A549 (cell line): ENCODE results near the gene WFDC1. TPM values are rescaled to one million over a fixed set of nuclear protein-coding genes. Genes with fewer than 3 reads are reported as not detected.
A peak's percentile ranks its signal among the peaks of the same experiment; 100 is the strongest.

ENCODE experiments used
- ATAC-seq, 2 experiments: fragments of 200-7000 bp in 1 of 2; fragments of >200 bp in 1 of 2; cut with Nextera tagmentation in 1 of 2; cut with Tn5 transposase in 1 of 2; 3 replicates each; pipeline versions ENCODE4 v1.8.0 to v1.9.1; 2018 to 2020; ENCODE audit warnings: mild to moderate bottlenecking in 1 of 2, moderate library complexity in 1 of 2
- CTCF ChIA-PET: fragments of 300-600 bp; sonication (Branson Sonifier 250); formaldehyde crosslinking; extraction: SDS; loops from one replicate; lab custom pipeline; 2021; ENCODE audit warnings: antibody characterized with exemption, inconsistent platforms; lab: Yijun Ruan, JAX
- POLR2A ChIA-PET: fragments of 350-600 bp; formaldehyde crosslinking; extraction: SDS; loops from one replicate; lab custom pipeline; 2021; ENCODE audit warnings: antibody characterized with exemption, inconsistent platforms; lab: Yijun Ruan, JAX
- DNase-seq, 2 experiments: peaks; one replicate each; pipeline versions ENCODE4 v3.0.0 to v3.0.0-alpha.2; 2011 to 2016; ENCODE audit warnings: low read depth in 1 of 2, low spot score in 1 of 2
- FAIRE-seq: peaks from 2 replicates; lab custom pipeline; 2011; peaks lifted over from hg19 to GRCh38; lab: Jason Lieb, UNC
- H3K27ac ChIP-seq, 2 experiments: fragments of >200 bp; sonication (Bioruptor Twin); formaldehyde crosslinking; 3 replicates each; pipeline ENCODE4 v1.5.1; 2016 to 2017
- H3K4me1 ChIP-seq: fragments of >200 bp; sonication (Bioruptor Twin); formaldehyde crosslinking; 3 replicates; pipeline ENCODE4 v1.6.1; 2016
- H3K4me2 ChIP-seq: fragments of >200 bp; sonication (Bioruptor Twin); formaldehyde crosslinking; 3 replicates; pipeline ENCODE4 v1.6.1; 2016
- H3K4me3 ChIP-seq: fragments of >200 bp; sonication (Bioruptor Twin); formaldehyde crosslinking; 3 replicates; pipeline ENCODE4 v1.5.1; 2016
- H3K9me3 ChIP-seq: fragments of >200 bp; sonication (Bioruptor Twin); formaldehyde crosslinking; 3 replicates; pipeline ENCODE4 v1.6.1; 2016
- BHLHE40 ChIP-seq: IDR thresholded peaks from 2 replicates; pipeline ENCODE4 v1.6.1; 2012; ENCODE audit warnings: low read depth, low read length, inconsistent platforms
- CBX8 ChIP-seq: fragments of 200-600 bp; sonication (generic); IDR thresholded peaks from 2 replicates; pipeline ENCODE4 v1.6.1; 2016
- CHD4 ChIP-seq: fragments of 200-600 bp; sonication (generic); IDR thresholded peaks from 2 replicates; pipeline ENCODE4 v1.6.1; 2016; ENCODE audit warnings: antibody characterized with exemption, mild to moderate bottlenecking, borderline replicate concordance
- EHMT2 ChIP-seq: fragments of 200-600 bp; sonication (generic); IDR thresholded peaks from 2 replicates; pipeline ENCODE4 v1.6.1; 2016; ENCODE audit warnings: antibody characterized with exemption, low read depth, mild to moderate bottlenecking, moderate library complexity
- FOSB ChIP-seq: fragments of 250-450 bp; sonication (Bioruptor Pico); IDR thresholded peaks from 2 replicates; pipeline ENCODE4 v1.5.0; 2020; ENCODE audit warnings: mild to moderate bottlenecking, moderate library complexity
- HDAC2 ChIP-seq: fragments of 200-600 bp; sonication (generic); IDR thresholded peaks from 2 replicates; pipeline ENCODE4 v1.6.1; 2016
- HOXA7 ChIP-seq: fragments of 250-450 bp; sonication (Bioruptor Pico); IDR thresholded peaks from 2 replicates; pipeline ENCODE4 v1.5.0; 2020; ENCODE audit warnings: mild to moderate bottlenecking, moderate library complexity
- HOXB5 ChIP-seq: fragments of 250-450 bp; sonication (Bioruptor Pico); IDR thresholded peaks from 2 replicates; pipeline ENCODE4 v1.5.0; 2020; ENCODE audit warnings: mild to moderate bottlenecking, moderate library complexity
- JUN ChIP-seq, 2 experiments: fragments of >200 bp; sonication (Bioruptor Twin); formaldehyde crosslinking; IDR thresholded peaks; 2 replicates in 1 of 2; 3 replicates in 1 of 2; pipeline ENCODE4 v1.6.1; 2016 to 2017
- KDM1A ChIP-seq: fragments of 200-600 bp; sonication (generic); IDR thresholded peaks from 2 replicates; pipeline ENCODE4 v1.6.1; 2016; ENCODE audit warnings: low read depth, mild to moderate bottlenecking
- KDM5A ChIP-seq: fragments of 200-600 bp; sonication (generic); IDR thresholded peaks from 2 replicates; pipeline ENCODE4 v1.6.1; 2016; ENCODE audit warnings: antibody characterized with exemption, mild to moderate bottlenecking
- NFE2L2 ChIP-seq: fragments of 150-350 bp; conservative IDR thresholded peaks from 2 replicates; pipeline ENCODE4 v1.6.1; 2014; ENCODE audit warnings: low read length
- NPAS2 ChIP-seq: fragments of 250-450 bp; sonication (Bioruptor Pico); IDR thresholded peaks from 2 replicates; pipeline ENCODE4 v1.8.0; 2022; ENCODE audit warnings: mild to moderate bottlenecking, moderate library complexity, borderline replicate concordance
- NR3C1 ChIP-seq: fragments of >200 bp; sonication (Bioruptor Twin); formaldehyde crosslinking; IDR thresholded peaks from 3 replicates; pipeline ENCODE4 v1.6.1; 2017
- POLR2A ChIP-seq: IDR thresholded peaks from 2 replicates; pipeline ENCODE4 v1.6.1; 2012; ENCODE audit warnings: mild to moderate bottlenecking, low read length
- POLR2AphosphoS2 ChIP-seq: conservative IDR thresholded peaks from 2 replicates; pipeline ENCODE4 v1.6.1; 2012; ENCODE audit warnings: low read length, improper control_type of control experiment, inconsistent platforms
- RAD21 ChIP-seq, 2 experiments: fragments of >200 bp in 1 of 2; sonication (Bioruptor Twin) in 1 of 2; formaldehyde crosslinking in 1 of 2; IDR thresholded peaks in 1 of 2; conservative IDR thresholded peaks in 1 of 2; 2 replicates in 1 of 2; 3 replicates in 1 of 2; pipeline ENCODE4 v1.6.1; 2012 to 2018; ENCODE audit warnings: inconsistent platforms in 1 of 2
- RARB ChIP-seq: fragments of 250-450 bp; sonication (Bioruptor Pico); IDR thresholded peaks from 2 replicates; pipeline ENCODE4 v1.8.0; 2021; ENCODE audit warnings: mild to moderate bottlenecking, moderate library complexity
- RFX5 ChIP-seq: fragments of 450-650 bp; IDR thresholded peaks from 2 replicates; pipeline ENCODE4 v1.7.1; 2014; ENCODE audit warnings: antibody characterized with exemption, mild to moderate bottlenecking, moderate library complexity
- RNF2 ChIP-seq: fragments of 200-600 bp; sonication (generic); IDR thresholded peaks from 2 replicates; pipeline ENCODE4 v1.6.1; 2016; ENCODE audit warnings: low read depth, mild to moderate bottlenecking, antibody characterized with exemption, moderate library complexity, borderline replicate concordance
- TFCP2L1 ChIP-seq: fragments of 250-450 bp; sonication (Bioruptor Pico); IDR thresholded peaks from 2 replicates; pipeline ENCODE4 v1.5.0; 2021; ENCODE audit warnings: mild to moderate bottlenecking
- TP53 ChIP-seq: fragments of 250-450 bp; sonication (Bioruptor Pico); IDR thresholded peaks from 2 replicates; pipeline ENCODE4 v1.5.0; 2021; ENCODE audit warnings: mild to moderate bottlenecking, moderate library complexity
- WGBS: methylation state at CpG from one replicate; pipeline ENCODE4 v1.1.6; 2017; ENCODE audit errors: missing lambda C conversion rate; 5-methylcytosine and 5-hydroxymethylcytosine counted together
- polyA plus RNA-seq, 4 experiments: library from polyadenylated mRNA; depleted of rRNA in 3 of 4; stranded (reverse); fragments of >200 nt; fragmentation: RNase III in 1 of 4; extraction: RNeasy Plus Mini Kit Qiagen cat#74134 plus additional on column Dnase treatment in 1 of 4; gene quantifications; 2 replicates in 3 of 4; 3 replicates in 1 of 4; pipeline ENCODE4 v1.2.3, GENCODE V29; 2011 to 2017
- TF ChIP-seq, protein P1 (sequence below): fragments of 250-450 bp; sonication (Bioruptor Pico); IDR thresholded peaks from 2 replicates; pipeline ENCODE4 v1.5.0; 2020; ENCODE audit warnings: low read depth, mild to moderate bottlenecking, moderate library complexity
- TF ChIP-seq, protein P2 (sequence below): IDR thresholded peaks from 2 replicates; pipeline ENCODE4 v1.6.1; 2012; ENCODE audit warnings: low read depth, borderline replicate concordance
- TF ChIP-seq, protein P3 (sequence below): fragments of 150-350 bp; IDR thresholded peaks from 2 replicates; pipeline ENCODE4 v1.6.1; 2014; ENCODE audit warnings: low read depth, mild to moderate bottlenecking, low read length
- TF ChIP-seq, protein P4 (sequence below): fragments of >200 bp; sonication (Bioruptor Twin); formaldehyde crosslinking; IDR thresholded peaks from 3 replicates; pipeline ENCODE4 v1.6.1; 2016
- TF ChIP-seq, protein P5 (sequence below): fragments of >200 bp; sonication (Bioruptor Twin); formaldehyde crosslinking; IDR thresholded peaks from 2 replicates; pipeline ENCODE4 v1.6.1; 2016

The WFDC1 gene
- polyA plus RNA-seq, 2 of the 4 experiments (the other 2 are of a cell fraction) = not detected

DNA sequence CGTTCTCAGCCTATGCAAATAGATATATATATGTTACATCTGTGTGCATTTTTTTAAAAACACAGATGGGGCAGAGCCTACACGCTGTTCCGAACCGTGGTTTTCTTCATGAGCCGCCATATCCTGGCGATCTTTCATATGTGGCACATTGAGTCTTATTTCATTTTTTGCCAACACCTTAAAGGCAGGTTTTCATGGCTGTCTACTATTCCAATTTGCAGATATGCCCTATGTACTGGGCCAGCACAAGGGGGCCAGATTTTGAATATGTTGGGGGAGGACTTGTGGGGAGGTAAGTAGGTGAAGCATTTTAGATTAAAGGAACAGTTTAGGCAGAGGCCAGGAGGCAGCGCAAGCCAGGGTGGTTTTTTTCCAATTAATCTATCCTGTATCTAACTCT is 16.0 kb downstream of the WFDC1 start:
- no peak for DNase-seq
- H3K4me2 ChIP-seq = no peak overlapping the region
- H3K4me3 ChIP-seq = no peak overlapping the region
- TF ChIP-seq TFCP2L1 (CRISPR knock-in tag) (no peak), NR3C1 (no peak), FOSB (no peak), BHLHE40 (no peak), POLR2AphosphoS2 (no peak), RAD21 (conservative IDR thresholded peaks at IDR 0.05 in 1 of 2, IDR thresholded peaks at IDR 0.05 in 1 of 2) (no peak), NPAS2 (CRISPR knock-in tag) (no peak), KDM1A (no peak), EHMT2 (no peak), NFE2L2 (no peak), JUN (IDR thresholded peaks at IDR 0.05) (no peak), TP53 (no peak), RFX5 (no peak), HOXA7 (CRISPR knock-in tag) (no peak), CHD4 (no peak)
- TF ChIP-seq, protein P1, sequence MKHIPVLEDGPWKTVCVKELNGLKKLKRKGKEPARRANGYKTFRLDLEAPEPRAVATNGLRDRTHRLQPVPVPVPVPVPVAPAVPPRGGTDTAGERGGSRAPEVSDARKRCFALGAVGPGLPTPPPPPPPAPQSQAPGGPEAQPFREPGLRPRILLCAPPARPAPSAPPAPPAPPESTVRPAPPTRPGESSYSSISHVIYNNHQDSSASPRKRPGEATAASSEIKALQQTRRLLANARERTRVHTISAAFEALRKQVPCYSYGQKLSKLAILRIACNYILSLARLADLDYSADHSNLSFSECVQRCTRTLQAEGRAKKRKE (CRISPR knock-in tag) = no peak
- TF ChIP-seq, protein P2, sequence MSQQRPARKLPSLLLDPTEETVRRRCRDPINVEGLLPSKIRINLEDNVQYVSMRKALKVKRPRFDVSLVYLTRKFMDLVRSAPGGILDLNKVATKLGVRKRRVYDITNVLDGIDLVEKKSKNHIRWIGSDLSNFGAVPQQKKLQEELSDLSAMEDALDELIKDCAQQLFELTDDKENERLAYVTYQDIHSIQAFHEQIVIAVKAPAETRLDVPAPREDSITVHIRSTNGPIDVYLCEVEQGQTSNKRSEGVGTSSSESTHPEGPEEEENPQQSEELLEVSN = no peak
- TF ChIP-seq, protein P3, sequence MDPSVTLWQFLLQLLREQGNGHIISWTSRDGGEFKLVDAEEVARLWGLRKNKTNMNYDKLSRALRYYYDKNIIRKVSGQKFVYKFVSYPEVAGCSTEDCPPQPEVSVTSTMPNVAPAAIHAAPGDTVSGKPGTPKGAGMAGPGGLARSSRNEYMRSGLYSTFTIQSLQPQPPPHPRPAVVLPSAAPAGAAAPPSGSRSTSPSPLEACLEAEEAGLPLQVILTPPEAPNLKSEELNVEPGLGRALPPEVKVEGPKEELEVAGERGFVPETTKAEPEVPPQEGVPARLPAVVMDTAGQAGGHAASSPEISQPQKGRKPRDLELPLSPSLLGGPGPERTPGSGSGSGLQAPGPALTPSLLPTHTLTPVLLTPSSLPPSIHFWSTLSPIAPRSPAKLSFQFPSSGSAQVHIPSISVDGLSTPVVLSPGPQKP = no peak
- TF ChIP-seq, protein P4, sequence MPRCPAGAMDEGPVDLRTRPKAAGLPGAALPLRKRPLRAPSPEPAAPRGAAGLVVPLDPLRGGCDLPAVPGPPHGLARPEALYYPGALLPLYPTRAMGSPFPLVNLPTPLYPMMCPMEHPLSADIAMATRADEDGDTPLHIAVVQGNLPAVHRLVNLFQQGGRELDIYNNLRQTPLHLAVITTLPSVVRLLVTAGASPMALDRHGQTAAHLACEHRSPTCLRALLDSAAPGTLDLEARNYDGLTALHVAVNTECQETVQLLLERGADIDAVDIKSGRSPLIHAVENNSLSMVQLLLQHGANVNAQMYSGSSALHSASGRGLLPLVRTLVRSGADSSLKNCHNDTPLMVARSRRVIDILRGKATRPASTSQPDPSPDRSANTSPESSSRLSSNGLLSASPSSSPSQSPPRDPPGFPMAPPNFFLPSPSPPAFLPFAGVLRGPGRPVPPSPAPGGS = no peak
- TF ChIP-seq, protein P5, sequence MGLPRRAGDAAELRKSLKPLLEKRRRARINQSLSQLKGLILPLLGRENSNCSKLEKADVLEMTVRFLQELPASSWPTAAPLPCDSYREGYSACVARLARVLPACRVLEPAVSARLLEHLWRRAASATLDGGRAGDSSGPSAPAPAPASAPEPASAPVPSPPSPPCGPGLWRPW = no peak
- TF ChIP-seq, all 56 proteins: peak for 0
- ChIA-PET POLR2A (no interaction called here), CTCF (no interaction called here)
- no peak for FAIRE-seq
- H3K4me1 ChIP-seq = peaks cover 6% of the 10 kb centered on the region; the same call in 2 of the 3 replicates
- no peaks in the 10 kb centered on the region for H3K9me3 ChIP-seq
- no peak for ATAC-seq
- WGBS = 66% methylated on average over 7 of the region's 7 CpGs
- H3K27ac ChIP-seq = no peak overlapping the region

DNA sequence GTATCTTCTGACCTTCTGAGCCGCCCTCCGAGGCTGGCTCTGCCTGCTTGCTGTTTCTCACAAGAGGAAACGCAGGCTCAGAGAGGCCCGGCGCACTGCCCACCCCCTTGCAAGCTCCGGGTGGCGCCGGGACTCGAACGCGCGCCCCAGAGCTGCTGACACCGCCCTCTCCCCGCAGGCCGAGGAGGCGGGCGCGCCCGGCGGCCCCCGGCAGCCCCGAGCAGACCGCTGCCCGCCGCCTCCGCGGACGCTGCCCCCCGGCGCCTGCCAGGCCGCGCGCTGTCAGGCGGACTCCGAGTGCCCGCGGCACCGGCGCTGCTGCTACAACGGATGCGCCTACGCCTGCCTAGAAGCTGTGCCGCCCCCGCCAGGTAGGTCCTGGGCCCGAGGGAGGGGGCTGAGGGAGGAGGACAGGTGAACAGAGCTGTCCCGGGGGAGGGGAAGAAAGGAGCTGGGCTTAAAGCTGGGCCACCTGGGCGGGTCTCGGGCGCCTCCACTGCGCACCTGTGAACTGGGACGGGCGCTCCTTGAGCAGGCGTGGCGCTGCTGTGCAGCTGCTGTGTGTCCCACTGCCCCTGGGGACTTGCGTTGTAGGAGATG is 18.2 kb downstream of the WFDC1 start:
- CTCF ChIA-PET = interaction anchor here (1.1 to 2.1 kb wide), 3 partner anchors 31 to 148 kb away, joined by 3 to 6 read pairs (median 3); no protein-coding TSS in a partner anchor

More for the DNA sequence above, 18.2 kb downstream of the WFDC1 start:
- H3K4me1 ChIP-seq = peaks cover 6% of the 10 kb centered on the region; the same call in 2 of the 3 replicates
- TF ChIP-seq RARB (CRISPR knock-in tag) = no peak
- no peak for TF ChIP-seq NPAS2 (CRISPR knock-in tag)
- TF ChIP-seq CBX8 = no peak
- no peak for TF ChIP-seq HOXB5 (CRISPR knock-in tag)
- no peak for TF ChIP-seq RFX5
- no peak for TF ChIP-seq POLR2AphosphoS2
- no peak for TF ChIP-seq POLR2A
- no peak for TF ChIP-seq RNF2
- no peak for TF ChIP-seq HDAC2
- no peak for TF ChIP-seq KDM1A
- no peak for TF ChIP-seq KDM5A
- TF ChIP-seq, all 56 proteins: peak for 0
- WGBS = 27% methylated on average over 23 of the region's 55 CpGs
- Histone ChIP-seq H3K4me3 (peak overlapping the region; percentile 33), H3K27ac (peak overlapping the region in 1 of 2 experiments; percentile 67; a peak in 2 of 6 replicates), H3K9me3 (peaks cover 7% of the 10 kb centered on the region; the same call in 2 of the 3 replicates), H3K4me2 (peak overlapping the region; percentile 75)
- POLR2A ChIA-PET = no interaction called here
- FAIRE-seq (no peak), DNase-seq (no peak), ATAC-seq (no peak)
